NCI-H1105 treated with DMSO at 0.1 percent for 48 hours (cell line): ENCODE data around the gene SH3BGRL.
"Not testable (repeated sequence)": the region's sequence is repeated elsewhere in the genome, so short reads cannot be mapped to it uniquely, and the experiment has no call there.

ENCODE experiments used
- DNase-seq: peaks from one replicate; lab custom pipeline; 2025; lab: John Stamatoyannopoulos, UW

The SH3BGRL gene

GRCh38 chrX:81259714-81260395, 58.0 kb downstream of the SH3BGRL start:
- DNase-seq, result no peak

- no peak for DNase-seq
These were observed 59.7 kb downstream of the SH3BGRL start for GRCh38 chrX:81261576-81261975.

- no peak for DNase-seq
These were observed 61.2 kb downstream of the SH3BGRL start for GRCh38 chrX:81263059-81263458.

GRCh38 chrX:81278616-81279015, 76.7 kb downstream of the SH3BGRL start:
- no peak for DNase-seq

- DNase-seq, result no peak
These were observed 78.2 kb downstream of the SH3BGRL start for GRCh38 chrX:81280148-81280547.

- DNase-seq, result no peak
These were observed 84.2 kb downstream of the SH3BGRL start for GRCh38 chrX:81286075-81286474.

GRCh38 chrX:81286608-81287007, 84.7 kb downstream of the SH3BGRL start:
- no peak for DNase-seq

- DNase-seq, result no peak
These were observed 90.1 kb downstream of the SH3BGRL start for GRCh38 chrX:81291996-81292395.

- no peak for DNase-seq
These were observed 92.2 kb downstream of the SH3BGRL start for GRCh38 chrX:81294101-81294500.

GRCh38 chrX:81301877-81302276, 100.0 kb downstream of the SH3BGRL start:
- DNase-seq, result no peak

- DNase-seq, result no peak
These were observed 102.7 kb downstream of the SH3BGRL start for GRCh38 chrX:81304563-81304962.

- no peak for DNase-seq
These were observed 103.3 kb downstream of the SH3BGRL start for GRCh38 chrX:81305240-81305639.

GRCh38 chrX:81308086-81308829, 106.4 kb downstream of the SH3BGRL start:
- no peak for DNase-seq

GRCh38 chrX:81316163-81316562, 114.3 kb downstream of the SH3BGRL start:
- no peak for DNase-seq

- DNase-seq, result not testable (repeated sequence)
These were observed 129.8 kb downstream of the SH3BGRL start for GRCh38 chrX:81331653-81332052.

- DNase-seq, result no peak
These were observed 134.7 kb downstream of the SH3BGRL start for GRCh38 chrX:81336455-81337152.

- no peak for DNase-seq
These were observed 135.9 kb downstream of the SH3BGRL start for GRCh38 chrX:81337805-81338204.

- no peak for DNase-seq
These were observed 137.0 kb downstream of the SH3BGRL start for GRCh38 chrX:81338924-81339323.

- DNase-seq, result not testable (repeated sequence)
These were observed 143.4 kb downstream of the SH3BGRL start for GRCh38 chrX:81345296-81345695.
